ENCODE data around the gene MRGPRF.

The MRGPRF gene

DNA sequence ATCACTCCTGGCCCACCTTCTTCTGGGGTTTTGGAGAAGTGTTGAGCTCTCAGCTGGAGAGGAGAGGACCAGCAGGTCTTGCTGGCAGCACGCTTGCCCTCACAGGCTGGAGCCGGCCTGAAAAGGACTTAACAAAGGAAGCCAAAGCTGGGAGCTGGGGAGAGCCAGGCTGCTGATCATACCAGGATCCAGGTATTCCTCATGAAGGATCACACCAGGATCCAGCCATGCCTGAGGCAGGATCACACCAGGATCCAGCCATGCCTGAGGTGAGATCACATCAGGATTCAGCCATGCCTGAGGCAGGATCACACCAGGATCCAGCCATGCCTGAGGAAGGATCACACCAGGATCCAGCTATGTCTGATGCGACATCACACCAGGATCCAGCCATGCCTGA, 49.3 kb downstream of the MRGPRF start:
- DNase-seq (ENCODE audit: low read depth), result no peak

GRCh38 chr11:68962527-68963250, 50.4 kb downstream of the MRGPRF start:
- no peak for DNase-seq (ENCODE audit: low read depth)

- no peak for DNase-seq (ENCODE audit: low read depth)
Measured at GRCh38 chr11:68961245-68961644, 51.8 kb downstream of the MRGPRF start.

DNA sequence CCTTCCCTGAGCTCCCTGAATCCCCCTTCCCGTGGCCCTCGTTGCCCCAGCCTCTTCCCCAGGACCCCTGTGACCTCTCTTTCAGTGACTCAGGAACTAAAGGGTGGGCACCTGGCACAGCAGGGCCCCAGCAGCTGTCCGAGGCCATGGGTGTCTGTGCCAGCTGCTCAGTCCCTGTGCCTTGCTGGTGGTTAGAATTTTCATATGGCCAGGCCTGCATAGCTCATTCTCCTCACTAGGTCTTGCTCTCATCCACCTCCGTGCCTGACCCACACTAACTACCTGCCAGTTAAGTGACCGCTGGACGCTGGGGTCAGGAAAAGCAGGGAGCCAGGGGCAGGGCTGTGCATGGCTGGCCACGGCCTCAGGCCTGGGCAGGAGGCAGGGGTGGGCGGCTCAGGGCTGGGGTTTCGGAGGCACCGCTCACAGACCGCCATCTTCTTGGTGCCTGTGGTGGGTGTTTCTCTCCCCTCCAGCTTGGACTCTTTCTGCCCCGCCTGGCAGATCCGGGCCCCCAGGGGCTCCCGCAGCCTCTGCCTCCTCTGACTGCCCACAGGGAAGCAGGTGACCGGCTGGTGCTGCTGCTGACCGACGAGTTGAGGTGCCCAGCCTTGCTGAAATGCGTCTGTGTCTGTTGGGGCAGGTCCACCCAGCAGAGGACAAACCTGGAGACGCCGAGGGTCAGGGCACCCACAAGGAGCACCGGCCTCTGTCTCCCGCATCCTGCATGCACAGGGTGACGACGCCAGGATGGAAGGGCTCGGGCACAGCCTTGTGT, 52.6 kb downstream of the MRGPRF start:
- DNase-seq (ENCODE audit: low read depth), result no peak

GRCh38 chr11:68959465-68960293, 53.4 kb downstream of the MRGPRF start:
- DNase-seq (ENCODE audit: low read depth), result no peak

DNA sequence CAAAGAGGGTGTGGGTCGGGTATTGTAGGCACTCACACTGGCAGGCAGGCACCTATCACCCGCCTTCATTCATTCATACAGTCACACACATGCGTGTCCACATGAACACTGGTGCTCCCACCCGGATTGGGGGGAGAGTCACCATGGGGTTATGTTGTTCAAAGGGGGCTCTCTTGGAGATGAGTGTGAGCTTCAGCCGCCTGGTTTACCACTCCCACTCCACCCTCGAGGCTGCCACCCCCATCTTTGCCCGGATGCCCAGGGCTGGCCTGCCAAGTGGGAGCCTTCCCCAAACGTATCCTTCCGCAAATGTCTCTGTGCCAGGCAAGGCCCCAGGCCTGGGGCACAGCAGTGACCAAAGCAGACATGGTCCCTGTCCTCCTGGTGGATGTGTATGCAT, 54.8 kb downstream of the MRGPRF start:
- DNase-seq (ENCODE audit: low read depth), result no peak

GRCh38 chr11:68956547-68957254, 56.3 kb downstream of the MRGPRF start:
- DNase-seq (ENCODE audit: low read depth), result no peak

DNA sequence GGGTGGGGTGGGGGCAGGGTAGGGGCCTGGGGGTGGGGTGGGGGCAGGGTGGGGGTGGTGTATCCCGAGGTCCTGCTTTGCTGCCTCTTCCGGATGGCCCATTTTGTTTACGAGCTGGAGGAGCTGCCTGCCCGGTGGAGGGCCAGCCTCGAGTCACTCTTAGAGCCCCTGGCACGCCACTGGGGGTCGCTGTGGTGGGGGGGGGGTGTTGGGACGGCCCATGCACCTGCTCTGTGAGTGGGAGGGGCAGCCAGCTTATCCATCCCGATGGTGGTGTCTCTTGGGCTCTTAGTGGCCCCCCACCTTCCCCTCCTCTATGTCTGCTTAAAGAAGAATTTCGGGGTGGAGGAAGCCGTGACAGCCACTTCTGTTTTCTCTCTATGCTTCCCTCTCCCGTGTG, 56.9 kb downstream of the MRGPRF start:
- no peak for DNase-seq (ENCODE audit: low read depth)

- no peak for DNase-seq (ENCODE audit: low read depth)
Measured at GRCh38 chr11:68955607-68955958, 57.5 kb downstream of the MRGPRF start.

DNA sequence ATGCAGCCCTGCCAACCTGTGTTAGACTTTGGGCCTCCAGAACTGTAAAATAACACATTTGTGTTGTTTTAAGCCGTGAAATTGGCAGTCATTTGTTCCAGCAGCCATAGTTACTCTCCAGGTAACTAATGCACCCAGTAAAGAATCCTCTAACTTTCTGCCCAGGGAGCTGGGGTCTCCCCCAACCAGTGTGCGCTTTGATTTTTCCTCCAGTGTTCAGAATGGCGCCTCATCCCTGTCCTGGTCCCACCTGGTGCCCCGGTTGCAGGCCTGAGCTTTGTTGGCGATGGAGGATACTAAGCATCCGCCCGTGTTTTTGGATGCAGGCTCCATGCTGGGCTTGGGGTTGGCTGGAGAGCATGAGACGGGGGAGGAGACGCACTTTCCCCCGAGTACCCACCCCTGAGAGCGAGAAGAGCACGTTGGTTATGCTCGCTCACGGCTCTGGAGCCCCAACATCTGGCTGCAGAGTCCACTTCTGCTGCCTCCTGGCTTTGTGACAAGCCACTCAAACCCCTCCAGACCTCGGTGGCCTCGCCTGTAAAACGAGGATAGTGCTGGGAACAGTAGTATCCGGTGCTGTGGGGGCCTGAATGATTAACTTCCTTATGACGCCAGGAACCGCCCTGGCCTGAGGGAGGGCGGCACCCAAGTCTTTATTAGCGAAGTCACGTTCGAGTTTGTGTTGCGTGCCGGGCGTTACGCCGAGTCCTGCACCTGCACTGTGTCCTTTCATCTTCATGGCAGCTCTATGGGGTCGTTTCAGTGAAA, 58.0 kb downstream of the MRGPRF start:
- DNase-seq (ENCODE audit: low read depth), result no peak
